HFF-Myc (cell line): ENCODE results near the gene ADARB2.
"Not testable (repeated sequence)": the region's sequence is repeated elsewhere in the genome, so short reads cannot be mapped to it uniquely, and the experiment has no call there.

Experiments used
- DNase-seq: peaks from one replicate; pipeline ENCODE4 v3.0.0-alpha.2; 2011; ENCODE audit warnings: low read depth; ENCODE audit errors: extremely low read depth
- H3K4me3 ChIP-seq: replicated peaks from 2 replicates; pipeline ENCODE4 v1.5.1; 2011; ENCODE audit warnings: low read depth, mild to moderate bottlenecking, control low read depth, low read length
- TF ChIP-seq, protein P1 (sequence below): IDR thresholded peaks from 2 replicates; pipeline ENCODE4 v1.5.1; 2012; ENCODE audit warnings: mild to moderate bottlenecking, low read depth, low read length, control low read depth; ENCODE audit errors: missing control alignments

ADARB2 gene

DNA sequence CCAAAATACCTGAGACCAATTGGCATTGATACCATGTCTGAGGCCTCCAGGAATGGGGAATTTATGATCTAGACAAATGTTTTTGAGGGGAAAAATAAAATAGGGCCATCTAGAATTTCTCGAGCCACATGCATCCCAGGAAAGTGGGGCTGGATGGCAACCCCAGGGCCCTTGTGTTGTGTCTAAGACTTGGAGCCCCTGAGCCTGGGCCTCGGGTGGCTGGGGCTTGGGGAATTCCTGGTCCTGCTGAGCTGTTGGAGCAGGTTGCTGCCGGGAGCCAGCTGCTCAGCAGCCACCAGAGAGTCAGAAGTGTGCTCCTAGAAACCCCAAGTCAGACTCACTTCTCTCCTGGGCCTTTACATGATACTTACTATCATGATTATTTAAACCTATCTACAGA lies 508.2 kb downstream of the ADARB2 start:
- no peak for DNase-seq
- TF ChIP-seq, protein P1, sequence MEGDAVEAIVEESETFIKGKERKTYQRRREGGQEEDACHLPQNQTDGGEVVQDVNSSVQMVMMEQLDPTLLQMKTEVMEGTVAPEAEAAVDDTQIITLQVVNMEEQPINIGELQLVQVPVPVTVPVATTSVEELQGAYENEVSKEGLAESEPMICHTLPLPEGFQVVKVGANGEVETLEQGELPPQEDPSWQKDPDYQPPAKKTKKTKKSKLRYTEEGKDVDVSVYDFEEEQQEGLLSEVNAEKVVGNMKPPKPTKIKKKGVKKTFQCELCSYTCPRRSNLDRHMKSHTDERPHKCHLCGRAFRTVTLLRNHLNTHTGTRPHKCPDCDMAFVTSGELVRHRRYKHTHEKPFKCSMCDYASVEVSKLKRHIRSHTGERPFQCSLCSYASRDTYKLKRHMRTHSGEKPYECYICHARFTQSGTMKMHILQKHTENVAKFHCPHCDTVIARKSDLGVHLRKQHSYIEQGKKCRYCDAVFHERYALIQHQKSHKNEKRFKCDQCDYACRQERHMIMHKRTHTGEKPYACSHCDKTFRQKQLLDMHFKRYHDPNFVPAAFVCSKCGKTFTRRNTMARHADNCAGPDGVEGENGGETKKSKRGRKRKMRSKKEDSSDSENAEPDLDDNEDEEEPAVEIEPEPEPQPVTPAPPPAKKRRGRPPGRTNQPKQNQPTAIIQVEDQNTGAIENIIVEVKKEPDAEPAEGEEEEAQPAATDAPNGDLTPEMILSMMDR: no peak
- H3K4me3 ChIP-seq: no peak overlapping the region

DNA sequence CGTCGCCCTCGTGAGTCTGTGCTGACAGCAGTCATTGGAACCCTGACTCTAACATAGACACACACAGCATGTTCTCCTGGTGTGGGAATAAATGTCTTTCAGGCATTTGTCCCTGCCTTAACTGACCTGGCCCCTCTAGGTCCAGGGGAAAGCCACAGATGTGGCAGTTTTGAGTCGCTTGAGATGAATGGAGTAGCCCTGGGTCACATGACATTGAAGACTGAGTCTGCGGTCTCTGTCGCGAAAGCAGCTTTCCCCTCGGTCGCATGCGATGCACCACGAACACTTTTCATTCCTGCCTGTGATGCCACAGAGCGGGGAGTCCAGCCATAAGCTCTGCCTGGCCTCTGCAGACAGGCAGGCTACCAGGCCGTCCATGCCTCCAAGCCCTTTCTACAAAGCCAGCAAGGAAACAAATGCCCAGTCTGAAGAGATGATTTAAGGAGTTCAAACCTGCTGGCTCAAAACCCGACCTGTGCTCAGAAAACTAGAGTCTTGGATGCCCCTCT lies 508.8 kb downstream of the ADARB2 start:
- DNase-seq: no peak
- H3K4me3 ChIP-seq: no peak overlapping the region
- TF ChIP-seq, protein P1: no peak

DNA sequence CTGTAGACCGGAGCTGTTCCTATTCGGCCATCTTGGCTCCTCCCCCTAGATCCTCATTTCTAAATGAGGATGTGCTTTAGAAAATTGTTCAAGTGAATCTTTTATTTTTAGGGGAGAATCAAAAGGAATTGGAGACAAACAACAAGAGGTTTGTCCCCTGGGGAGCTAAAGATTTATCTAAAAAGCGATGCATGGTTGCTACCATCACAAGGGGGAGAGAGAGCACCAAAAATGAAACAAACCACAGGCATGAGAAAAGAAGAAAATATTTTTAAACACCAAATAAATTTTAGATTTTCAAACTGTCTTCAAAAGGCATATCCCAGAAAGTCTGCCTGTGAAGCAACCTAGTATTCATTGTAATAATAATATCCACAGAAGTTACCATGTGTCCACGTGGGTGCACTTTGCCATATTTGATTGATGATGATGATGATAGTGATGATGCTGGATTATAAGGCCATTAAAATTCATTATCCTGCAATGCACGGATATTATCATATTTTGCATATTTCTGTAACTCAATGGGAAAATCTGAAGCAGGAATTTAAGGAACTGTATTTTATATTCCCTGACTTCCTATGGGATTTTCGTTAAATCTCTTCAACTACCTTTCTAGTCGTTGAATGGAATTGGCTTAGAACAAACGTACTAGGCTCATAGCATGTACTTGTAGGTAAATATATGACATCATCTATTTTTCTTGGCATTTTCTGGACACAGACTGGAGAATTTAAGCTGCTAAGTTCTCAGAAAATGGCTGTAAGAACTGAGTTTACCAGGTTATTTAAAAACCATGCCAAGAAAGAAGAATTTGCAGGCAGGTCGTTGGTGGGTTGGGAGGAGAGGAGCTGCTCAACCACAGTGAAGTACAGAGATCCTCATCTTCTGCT lies 509.6 kb downstream of the ADARB2 start:
- no peak overlapping the region for H3K4me3 ChIP-seq
- no peak for DNase-seq
- TF ChIP-seq, protein P1: no peak

DNA sequence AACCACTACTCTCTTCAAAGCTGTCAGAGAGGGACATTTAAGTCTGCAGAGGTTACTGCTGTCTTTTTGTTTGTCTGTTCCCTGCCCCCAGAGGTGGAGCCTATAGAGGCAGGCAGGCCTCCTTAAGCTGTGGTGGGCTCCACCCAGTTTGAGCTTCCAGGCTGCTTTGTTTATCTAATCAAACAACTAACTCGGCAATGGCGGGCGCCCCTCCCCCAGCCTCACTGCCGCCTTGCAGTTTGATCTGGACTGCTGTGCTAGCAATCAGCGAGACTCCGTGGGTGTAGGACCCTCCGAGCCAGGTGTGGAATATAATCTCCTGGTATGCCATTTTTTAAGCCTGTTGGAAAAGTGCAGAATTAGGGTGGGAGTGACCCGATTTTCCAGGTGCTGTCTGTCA lies 510.4 kb downstream of the ADARB2 start:
- H3K4me3 ChIP-seq, DNase-seq: not testable (repeated sequence)

DNA sequence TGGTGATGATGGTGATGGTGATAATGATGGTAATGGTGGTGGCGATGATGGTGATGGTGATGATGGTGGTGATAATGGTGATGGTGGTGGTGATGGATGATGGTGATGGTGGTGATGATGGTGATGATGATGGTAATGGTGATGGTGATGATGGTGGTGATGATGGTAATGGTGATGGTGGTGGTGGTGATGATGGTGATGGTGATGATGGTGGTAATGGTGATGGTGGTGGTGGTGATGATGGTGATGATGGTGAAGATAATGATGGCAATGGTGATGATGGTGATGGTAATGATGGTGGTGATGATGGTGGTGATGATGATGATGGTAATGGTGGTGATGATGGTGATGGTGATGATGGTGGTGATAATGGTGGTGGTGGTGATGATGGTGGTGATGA lies 517.5 kb downstream of the ADARB2 start:
- not testable (repeated sequence) for DNase-seq, H3K4me3 ChIP-seq

DNA sequence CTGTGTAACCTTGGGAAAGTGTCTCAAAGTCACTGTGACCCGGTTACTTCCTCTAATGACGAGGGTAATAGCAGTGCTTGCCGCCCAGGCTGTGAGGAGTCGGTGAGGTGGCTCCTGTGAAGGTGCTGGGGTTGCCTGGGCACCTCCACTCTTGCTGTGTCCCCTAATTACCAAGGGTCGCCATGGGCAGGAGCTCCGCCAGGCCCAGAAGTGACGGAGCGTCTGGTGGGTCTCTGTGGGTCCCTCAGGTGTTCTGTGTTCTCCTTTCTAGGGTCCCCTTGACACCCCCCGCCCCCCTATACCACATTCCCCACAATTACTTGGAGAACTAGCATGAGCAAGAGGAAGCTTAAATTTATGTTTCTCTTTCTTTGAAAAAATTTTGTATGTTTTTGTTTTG lies 519.7 kb downstream of the ADARB2 start:
- DNase-seq: no peak
- TF ChIP-seq, protein P1: no peak
- no peak overlapping the region for H3K4me3 ChIP-seq

DNA sequence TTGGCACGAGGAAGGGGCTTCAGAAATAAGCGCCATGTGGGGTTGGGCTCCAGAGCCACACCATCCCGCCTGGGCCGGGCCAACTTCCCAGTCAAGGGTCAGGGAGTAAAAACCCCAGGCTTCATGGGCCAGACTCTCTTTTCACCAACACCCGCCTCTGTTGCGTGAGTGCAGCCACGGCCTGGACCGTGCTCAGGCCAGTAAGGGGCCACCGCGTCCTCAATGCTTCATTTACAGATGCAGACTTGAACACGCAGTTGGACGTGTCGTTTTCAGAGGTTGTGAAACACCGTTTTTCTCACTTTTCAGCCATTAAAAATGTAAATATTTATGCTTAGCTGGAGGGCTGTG lies 520.1 kb downstream of the ADARB2 start:
- TF ChIP-seq, protein P1: no peak
- H3K4me3 ChIP-seq: no peak overlapping the region
- no peak for DNase-seq

DNA sequence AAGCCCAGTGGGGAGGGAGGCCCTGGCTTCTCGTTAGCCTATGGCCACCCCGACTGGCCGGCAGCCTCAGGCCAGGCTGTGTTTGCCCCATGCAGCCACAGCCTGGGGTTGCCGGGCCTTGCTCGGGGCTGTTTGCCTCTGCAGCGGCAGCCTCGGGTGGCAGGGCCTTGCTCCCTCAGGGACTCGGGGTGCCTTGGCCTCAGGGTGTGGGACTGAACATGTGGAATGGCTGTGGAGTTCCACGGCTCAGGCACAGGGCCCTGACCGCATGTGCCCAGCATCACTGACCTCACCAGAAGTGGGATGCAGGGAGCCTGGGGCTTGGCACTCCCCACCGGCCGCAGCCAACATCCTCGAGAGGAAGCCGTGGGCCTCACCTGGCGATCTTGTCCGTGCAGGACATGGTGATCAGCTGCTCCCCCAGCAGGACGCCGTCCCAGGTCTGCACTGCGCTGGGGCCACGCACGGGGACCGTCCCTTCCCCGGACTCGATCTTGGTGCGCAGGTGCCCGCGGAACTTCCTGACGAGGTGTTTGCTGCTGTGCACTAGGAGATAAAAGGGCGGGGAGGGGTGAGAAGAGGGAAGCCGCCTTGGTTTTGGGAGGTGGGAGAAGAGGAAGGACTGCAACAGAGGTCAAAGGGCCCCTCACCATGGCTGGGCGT lies 520.6 kb downstream of the ADARB2 start:
- TF ChIP-seq, protein P1: no peak
- no peak overlapping the region for H3K4me3 ChIP-seq
- DNase-seq: no peak
